ENCODE measurements around the gene CDH26. TPM values are rescaled to one million over a fixed set of nuclear protein-coding genes. Genes with fewer than 3 reads are reported as not detected.

CDH26 gene
- total and polyA plus RNA-seq, 2 experiments from 2014 or later, result 0.38 to 1.6 TPM

DNA sequence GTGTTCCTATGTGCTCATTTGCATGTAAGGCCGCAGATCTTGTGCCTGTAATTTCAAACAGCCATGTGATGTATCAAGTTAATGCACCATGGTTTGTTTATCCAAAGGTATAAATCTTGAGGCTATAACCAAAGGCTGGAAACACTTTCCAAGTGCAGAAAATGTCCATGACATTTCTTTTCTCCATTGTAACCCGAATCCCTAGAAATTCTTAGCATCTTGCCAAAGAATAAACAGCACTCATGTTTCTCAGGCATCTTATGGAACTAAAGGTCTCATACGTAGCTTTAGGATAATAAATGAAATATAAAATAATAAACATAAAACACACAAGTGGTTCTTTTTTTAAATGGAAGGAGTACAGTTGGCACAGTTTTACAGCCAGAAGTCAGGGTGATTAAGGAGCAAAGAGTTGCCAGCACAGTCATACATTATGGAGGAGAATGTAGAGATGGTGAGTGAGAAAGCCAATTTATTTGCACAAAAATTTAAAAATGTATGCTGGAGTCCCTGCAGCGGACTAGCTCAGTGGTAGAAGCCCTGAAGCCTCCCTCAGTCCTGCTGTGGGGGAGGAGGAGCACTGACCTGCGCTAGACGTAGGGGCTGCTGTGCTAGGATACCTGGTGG is 18.0 kb downstream of the CDH26 start:
- no peak for DNase-seq (ENCODE audit: low read depth in 1 of 2, low spot score in 1 of 2)
- no peak for TF ChIP-seq CTCF (IDR thresholded peaks at IDR 0.05; ENCODE audit: low read depth, low read length)
- no peaks in the 10 kb centered on the region for H3K9me3 ChIP-seq (ENCODE audit: low read depth)

GRCh38 chr20:59977086-59977485 is 18.9 kb downstream of the CDH26 start:
- H3K9me3 ChIP-seq (ENCODE audit: low read depth), result no peaks in the 10 kb centered on the region
- no peaks in the 10 kb centered on the region for H3K27me3 ChIP-seq
- no peaks in the 10 kb centered on the region for H3K4me1 ChIP-seq (ENCODE audit: low read depth)
- H3K4me3 ChIP-seq, result no peak overlapping the region
- no peak for TF ChIP-seq CTCF (IDR thresholded peaks at IDR 0.05; ENCODE audit: low read depth, low read length)
- no peak overlapping the region for H3K27ac ChIP-seq
- no peak for DNase-seq (ENCODE audit: low read depth in 1 of 2, low spot score in 1 of 2)
- no peaks in the 10 kb centered on the region for H3K36me3 ChIP-seq

More for the DNA sequence above, 18.0 kb downstream of the CDH26 start:
- Histone ChIP-seq H3K4me1 (ENCODE audit: low read depth) (no peaks in the 10 kb centered on the region), H3K36me3 (no peaks in the 10 kb centered on the region), H3K4me3 (no peak overlapping the region), H3K27ac (no peak overlapping the region), H3K27me3 (no peaks in the 10 kb centered on the region)

DNA sequence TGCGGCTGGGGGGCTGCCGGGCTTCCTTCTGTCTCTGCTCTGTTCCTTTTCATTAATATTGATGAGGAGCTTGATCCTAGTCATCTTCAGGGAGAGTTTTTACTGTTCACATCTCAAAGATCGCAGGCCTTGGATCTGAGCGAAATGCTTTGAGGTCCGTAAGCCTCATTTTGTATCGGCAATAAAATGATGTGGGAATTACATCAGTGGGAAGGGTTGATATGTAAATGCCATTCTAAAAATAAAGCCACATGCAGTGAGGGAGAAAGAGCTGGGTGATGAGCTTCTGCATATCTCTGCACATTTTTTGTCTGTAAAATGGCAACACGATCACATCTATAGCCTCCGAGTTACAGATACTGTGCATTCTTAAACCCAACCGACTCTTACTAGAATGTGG is 24.9 kb downstream of the CDH26 start:
- Histone ChIP-seq H3K4me3 (no peak overlapping the region), H3K36me3 (no peaks in the 10 kb centered on the region), H3K9me3 (ENCODE audit: low read depth) (no peaks in the 10 kb centered on the region), H3K27me3 (no peaks in the 10 kb centered on the region), H3K27ac (no peak overlapping the region), H3K4me1 (ENCODE audit: low read depth) (no peaks in the 10 kb centered on the region)
- TF ChIP-seq CTCF (IDR thresholded peaks at IDR 0.05; ENCODE audit: low read depth, low read length), result no peak
- DNase-seq (ENCODE audit: low read depth in 1 of 2, low spot score in 1 of 2), result no peak

GRCh38 chr20:59984541-59984940 is 26.3 kb downstream of the CDH26 start:
- no peaks in the 10 kb centered on the region for H3K9me3 ChIP-seq (ENCODE audit: low read depth)
- H3K4me1 ChIP-seq (ENCODE audit: low read depth), result no peaks in the 10 kb centered on the region
- no peak for DNase-seq (ENCODE audit: low read depth in 1 of 2, low spot score in 1 of 2)
- H3K4me3 ChIP-seq, result no peak overlapping the region
- no peak for TF ChIP-seq CTCF (IDR thresholded peaks at IDR 0.05; ENCODE audit: low read depth, low read length)
- H3K36me3 ChIP-seq, result no peaks in the 10 kb centered on the region
- H3K27me3 ChIP-seq, result no peaks in the 10 kb centered on the region
- no peak overlapping the region for H3K27ac ChIP-seq

DNA sequence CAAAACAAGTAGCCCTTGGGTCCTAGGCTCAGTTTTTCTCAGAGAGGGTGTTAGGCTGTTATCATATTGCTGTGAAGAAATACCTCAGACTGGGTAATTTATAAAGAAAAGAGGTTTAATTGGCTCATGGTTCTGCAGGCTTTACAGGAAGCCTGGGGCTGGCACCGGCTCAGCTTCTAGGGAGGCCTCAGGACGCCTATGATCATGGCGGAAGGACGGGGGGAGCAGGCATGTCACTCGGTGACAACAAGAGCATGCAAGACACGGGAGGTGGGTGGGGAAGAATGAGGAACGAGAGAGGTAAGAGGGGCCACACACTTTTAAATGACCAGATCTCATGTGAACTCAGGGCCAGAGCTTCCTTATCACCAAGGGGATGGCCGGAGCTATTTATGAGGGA is 26.9 kb downstream of the CDH26 start:
- no peak for DNase-seq (ENCODE audit: low read depth in 1 of 2, low spot score in 1 of 2)
- Histone ChIP-seq H3K9me3 (ENCODE audit: low read depth) (no peaks in the 10 kb centered on the region), H3K27ac (no peak overlapping the region), H3K4me1 (ENCODE audit: low read depth) (no peaks in the 10 kb centered on the region), H3K36me3 (no peaks in the 10 kb centered on the region), H3K4me3 (no peak overlapping the region), H3K27me3 (no peaks in the 10 kb centered on the region)
- no peak for TF ChIP-seq CTCF (IDR thresholded peaks at IDR 0.05; ENCODE audit: low read depth, low read length)
